ENCODE results near the gene SLC35F1. TPM values are rescaled to one million over a fixed set of nuclear protein-coding genes. Genes with fewer than 3 reads are reported as not detected.

The SLC35F1 gene
- polyA plus RNA-seq, 1 donor = 3.9 TPM

GRCh38 chr6:118263921-118264486 lies 356.9 kb downstream of the SLC35F1 start:
- DNase-seq = peak; percentile 55

GRCh38 chr6:118269659-118270058 lies 362.6 kb downstream of the SLC35F1 start:
- no peak for DNase-seq

GRCh38 chr6:118277631-118278030 lies 370.6 kb downstream of the SLC35F1 start:
- no peak for DNase-seq

GRCh38 chr6:118280210-118280609 lies 373.1 kb downstream of the SLC35F1 start:
- DNase-seq = no peak

- no peak for DNase-seq
Observed at GRCh38 chr6:118281291-118281690, 374.2 kb downstream of the SLC35F1 start.

- peak; percentile 62 for DNase-seq
Observed at GRCh38 chr6:118283766-118284165, 376.7 kb downstream of the SLC35F1 start.

GRCh38 chr6:118284736-118285360 lies 377.8 kb downstream of the SLC35F1 start:
- no peak for DNase-seq

- DNase-seq = no peak
Observed at GRCh38 chr6:118285791-118286190, 378.7 kb downstream of the SLC35F1 start.

GRCh38 chr6:118288355-118289124 lies 381.5 kb downstream of the SLC35F1 start:
- DNase-seq = no peak

GRCh38 chr6:118292558-118292957 lies 385.5 kb downstream of the SLC35F1 start:
- no peak for DNase-seq

- no peak for DNase-seq
Observed at GRCh38 chr6:118294906-118295305, 387.8 kb downstream of the SLC35F1 start.

- DNase-seq = no peak
Observed at GRCh38 chr6:118295336-118295735, 388.3 kb downstream of the SLC35F1 start.

- no peak for DNase-seq
Observed at GRCh38 chr6:118296129-118296901, 389.3 kb downstream of the SLC35F1 start.

- no peak for DNase-seq
Observed at GRCh38 chr6:118297821-118298220, 390.8 kb downstream of the SLC35F1 start.

- no peak for DNase-seq
Observed at GRCh38 chr6:118298476-118299427, 391.7 kb downstream of the SLC35F1 start.

GRCh38 chr6:118299457-118299856 lies 392.4 kb downstream of the SLC35F1 start:
- no peak for DNase-seq

- DNase-seq = no peak
Observed at GRCh38 chr6:118304321-118304720, 397.3 kb downstream of the SLC35F1 start.

GRCh38 chr6:118305081-118305480 lies 398.0 kb downstream of the SLC35F1 start:
- DNase-seq = no peak

- DNase-seq = no peak
Observed at GRCh38 chr6:118306392-118307238, 399.6 kb downstream of the SLC35F1 start.

GRCh38 chr6:118307581-118307980 lies 400.5 kb downstream of the SLC35F1 start:
- no peak for DNase-seq
